Neural cell (in vitro differentiated cells): ENCODE measurements around the gene DCLK3. TPM values are rescaled to one million over a fixed set of nuclear protein-coding genes. Genes with fewer than 3 reads are reported as not detected.

Experiments
- H2AFZ ChIP-seq: fragments of 200-600, 300-800 bp; sonication (generic), shearing (Covaris generic); 2 replicates; pipeline ENCODE4 v1.6.0; 2014; ENCODE audit warnings: low read depth, mild to moderate bottlenecking, antibody characterized with exemption, low read length, moderate library complexity
- H3F3A ChIP-seq: fragments of 200-600 bp; shearing (Covaris generic); 2 replicates; pipeline ENCODE4 v1.6.1; 2016; ENCODE audit warnings: mild to moderate bottlenecking, moderate library complexity, mixed read lengths, antibody characterized with exemption, low read length; ENCODE audit not compliant: insufficient read depth, poor library complexity, severe bottlenecking
- H3K27ac ChIP-seq: fragments of 200-600, 300-800 bp; sonication (generic), shearing (Covaris generic); 2 replicates; pipeline ENCODE4 v1.5.1; 2014; ENCODE audit warnings: mild to moderate bottlenecking, low read length, moderate library complexity
- H3K27me3 ChIP-seq: fragments of 300-800, 200-600 bp; sonication (generic), shearing (Covaris generic); 2 replicates; pipeline ENCODE4 v1.6.0; 2014; ENCODE audit warnings: mild to moderate bottlenecking, low read depth, low read length, moderate library complexity; ENCODE audit not compliant: insufficient read depth
- H3K36me3 ChIP-seq: fragments of 300-800, 200-600 bp; sonication (generic), shearing (Covaris generic); 2 replicates; pipeline ENCODE4 v1.5.1; 2014; ENCODE audit warnings: mild to moderate bottlenecking, antibody characterized with exemption, low read length, moderate library complexity; ENCODE audit not compliant: insufficient read depth
- H3K4me2 ChIP-seq: fragments of 300-800, 200-600 bp; sonication (generic), shearing (Covaris generic); 2 replicates; pipeline ENCODE4 v1.6.0; 2014; ENCODE audit warnings: mild to moderate bottlenecking, low read length
- H3K4me3 ChIP-seq: fragments of 300-800, 200-600 bp; sonication (generic), shearing (Covaris generic); 2 replicates; pipeline ENCODE4 v1.5.1; 2014; ENCODE audit warnings: mild to moderate bottlenecking, low read length, moderate library complexity
- H3K79me2 ChIP-seq: fragments of 200-600 bp; shearing (Covaris generic); replicated peaks from 2 replicates; pipeline ENCODE4 v1.6.0; 2014; ENCODE audit warnings: mild to moderate bottlenecking, low read length, moderate library complexity; ENCODE audit not compliant: insufficient read depth
- H3K9ac ChIP-seq: fragments of 300-800, 200-600 bp; sonication (generic), shearing (Covaris generic); 2 replicates; pipeline ENCODE4 v1.6.1; 2016; ENCODE audit warnings: mild to moderate bottlenecking, low read length, mixed read lengths
- H3K9me2 ChIP-seq: fragments of 200-600 bp; shearing (Covaris generic); 2 replicates; pipeline ENCODE4 v1.6.1; 2016; ENCODE audit warnings: mild to moderate bottlenecking, low read length, mixed read lengths; ENCODE audit not compliant: insufficient read depth
- H3K9me3 ChIP-seq: fragments of 200-600, 300-800 bp; sonication (generic), shearing (Covaris generic); 2 replicates; pipeline ENCODE4 v1.6.1; 2016; ENCODE audit warnings: mild to moderate bottlenecking, mixed run types, low read length, moderate library complexity, mixed read lengths
- H4K20me1 ChIP-seq: fragments of 200-600 bp; shearing (Covaris generic); 2 replicates; pipeline ENCODE4 v1.6.1; 2016; ENCODE audit warnings: mild to moderate bottlenecking, mixed run types; ENCODE audit not compliant: insufficient read depth
- CTCF ChIP-seq: fragments of 450-650 bp; IDR thresholded peaks from 2 replicates; pipeline ENCODE4 v1.5.1; 2014; ENCODE audit warnings: antibody characterized with exemption, mild to moderate bottlenecking, moderate library complexity; ENCODE audit not compliant: poor library complexity, severe bottlenecking
- EP300 ChIP-seq: fragments of 450-650 bp; conservative IDR thresholded peaks from 2 replicates; pipeline ENCODE4 v1.6.1; 2014; ENCODE audit warnings: antibody characterized with exemption, mild to moderate bottlenecking, moderate library complexity; ENCODE audit not compliant: poor library complexity, severe bottlenecking
- EZH2 ChIP-seq: fragments of 200-600, 300-800 bp; shearing (Covaris generic), sonication (generic); IDR thresholded peaks from 2 replicates; pipeline ENCODE4 v1.6.1; 2014; ENCODE audit warnings: antibody characterized with exemption, low read length, borderline replicate concordance, mild to moderate bottlenecking; ENCODE audit not compliant: insufficient read depth, poor library complexity, severe bottlenecking
- MXI1 ChIP-seq: fragments of 450-650 bp; conservative IDR thresholded peaks from 2 replicates; pipeline ENCODE4 v1.6.1; 2014; ENCODE audit warnings: antibody characterized with exemption, mild to moderate bottlenecking; ENCODE audit not compliant: poor library complexity, severe bottlenecking
- POLR2AphosphoS5 ChIP-seq: IDR thresholded peaks from 2 replicates; pipeline ENCODE4 v1.6.1; 2012
- RAD21 ChIP-seq: fragments of 450-650 bp; conservative IDR thresholded peaks from 2 replicates; pipeline ENCODE4 v1.6.1; 2014; ENCODE audit warnings: antibody characterized with exemption, mild to moderate bottlenecking, moderate library complexity
- SMC3 ChIP-seq: fragments of 450-650 bp; conservative IDR thresholded peaks from 2 replicates; pipeline ENCODE4 v1.6.1; 2014; ENCODE audit warnings: antibody characterized with exemption, mild to moderate bottlenecking, moderate library complexity; ENCODE audit not compliant: poor library complexity
- TAF1 ChIP-seq: IDR thresholded peaks from 2 replicates; pipeline ENCODE4 v1.6.1; 2012; ENCODE audit warnings: low read depth
- polyA plus RNA-seq: library from polyadenylated mRNA; depleted of rRNA; stranded (reverse); fragments of >200 nt; gene quantifications from 2 replicates; pipeline ENCODE4 v1.2.3, GENCODE V29; 2014
- TF ChIP-seq, protein P1 (sequence below): IDR thresholded peaks from 2 replicates; pipeline ENCODE4 v1.6.1; 2012; ENCODE audit warnings: borderline replicate concordance

DCLK3 gene
- polyA plus RNA-seq, 1 donor from 2014 or later: 1.5 TPM

DNA sequence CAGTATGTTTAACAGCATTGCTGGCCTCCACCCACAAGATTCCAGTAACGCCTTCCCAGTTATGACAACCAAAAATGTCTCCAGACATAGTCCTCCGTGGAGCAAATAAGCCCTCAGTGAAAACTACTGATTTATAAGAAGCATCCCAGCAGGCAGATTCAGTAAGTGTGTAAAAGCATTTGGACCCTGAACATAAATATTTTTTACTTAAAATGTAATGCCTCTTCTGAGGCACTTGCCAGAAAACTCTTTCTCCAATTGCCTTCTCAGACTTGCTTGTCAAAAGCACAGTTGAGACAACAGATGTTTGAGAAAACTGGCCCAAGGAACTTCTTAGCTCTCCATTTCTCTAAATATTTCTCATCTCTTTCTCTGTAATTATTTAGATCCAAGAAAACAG lies 31.8 kb upstream of the DCLK3 start:
- Histone ChIP-seq H3K9me3 (no peaks in the 10 kb centered on the region), H3F3A (no peaks in the 10 kb centered on the region)
- TF ChIP-seq RAD21: no peak
- TF ChIP-seq, protein P1, sequence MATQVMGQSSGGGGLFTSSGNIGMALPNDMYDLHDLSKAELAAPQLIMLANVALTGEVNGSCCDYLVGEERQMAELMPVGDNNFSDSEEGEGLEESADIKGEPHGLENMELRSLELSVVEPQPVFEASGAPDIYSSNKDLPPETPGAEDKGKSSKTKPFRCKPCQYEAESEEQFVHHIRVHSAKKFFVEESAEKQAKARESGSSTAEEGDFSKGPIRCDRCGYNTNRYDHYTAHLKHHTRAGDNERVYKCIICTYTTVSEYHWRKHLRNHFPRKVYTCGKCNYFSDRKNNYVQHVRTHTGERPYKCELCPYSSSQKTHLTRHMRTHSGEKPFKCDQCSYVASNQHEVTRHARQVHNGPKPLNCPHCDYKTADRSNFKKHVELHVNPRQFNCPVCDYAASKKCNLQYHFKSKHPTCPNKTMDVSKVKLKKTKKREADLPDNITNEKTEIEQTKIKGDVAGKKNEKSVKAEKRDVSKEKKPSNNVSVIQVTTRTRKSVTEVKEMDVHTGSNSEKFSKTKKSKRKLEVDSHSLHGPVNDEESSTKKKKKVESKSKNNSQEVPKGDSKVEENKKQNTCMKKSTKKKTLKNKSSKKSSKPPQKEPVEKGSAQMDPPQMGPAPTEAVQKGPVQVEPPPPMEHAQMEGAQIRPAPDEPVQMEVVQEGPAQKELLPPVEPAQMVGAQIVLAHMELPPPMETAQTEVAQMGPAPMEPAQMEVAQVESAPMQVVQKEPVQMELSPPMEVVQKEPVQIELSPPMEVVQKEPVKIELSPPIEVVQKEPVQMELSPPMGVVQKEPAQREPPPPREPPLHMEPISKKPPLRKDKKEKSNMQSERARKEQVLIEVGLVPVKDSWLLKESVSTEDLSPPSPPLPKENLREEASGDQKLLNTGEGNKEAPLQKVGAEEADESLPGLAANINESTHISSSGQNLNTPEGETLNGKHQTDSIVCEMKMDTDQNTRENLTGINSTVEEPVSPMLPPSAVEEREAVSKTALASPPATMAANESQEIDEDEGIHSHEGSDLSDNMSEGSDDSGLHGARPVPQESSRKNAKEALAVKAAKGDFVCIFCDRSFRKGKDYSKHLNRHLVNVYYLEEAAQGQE: no peak
- no peak for TF ChIP-seq POLR2AphosphoS5
- TF ChIP-seq SMC3: no peak
- no peak for TF ChIP-seq EP300
- no peak for TF ChIP-seq EZH2
- TF ChIP-seq TAF1: no peak

GRCh38 chr3:36795622-36796021 lies 31.3 kb upstream of the DCLK3 start:
- no peak overlapping the region for H3K27ac ChIP-seq
- H3K4me2 ChIP-seq: no peak overlapping the region
- no peaks in the 10 kb centered on the region for H3K27me3 ChIP-seq
- no peaks in the 10 kb centered on the region for H3K36me3 ChIP-seq
- TF ChIP-seq EP300: no peak
- TF ChIP-seq RAD21: no peak
- TF ChIP-seq POLR2AphosphoS5: no peak
- no peak for TF ChIP-seq TAF1
- no peaks in the 10 kb centered on the region for H3K79me2 ChIP-seq
- no peaks in the 10 kb centered on the region for H3K9me2 ChIP-seq
- H3K9ac ChIP-seq: no peak overlapping the region
- H4K20me1 ChIP-seq: no peaks in the 10 kb centered on the region
- no peak overlapping the region for H3K4me3 ChIP-seq
- H2AFZ ChIP-seq: no peak overlapping the region
- H3K9me3 ChIP-seq: no peaks in the 10 kb centered on the region
- no peaks in the 10 kb centered on the region for H3F3A ChIP-seq

More for the DNA sequence above, 31.8 kb upstream of the DCLK3 start:
- Histone ChIP-seq H3K27ac (no peak overlapping the region), H2AFZ (no peak overlapping the region), H3K9me2 (no peaks in the 10 kb centered on the region), H3K36me3 (no peaks in the 10 kb centered on the region), H4K20me1 (no peaks in the 10 kb centered on the region), H3K27me3 (no peaks in the 10 kb centered on the region), H3K9ac (no peak overlapping the region), H3K4me3 (no peak overlapping the region), H3K4me2 (no peak overlapping the region), H3K79me2 (no peaks in the 10 kb centered on the region)

DNA sequence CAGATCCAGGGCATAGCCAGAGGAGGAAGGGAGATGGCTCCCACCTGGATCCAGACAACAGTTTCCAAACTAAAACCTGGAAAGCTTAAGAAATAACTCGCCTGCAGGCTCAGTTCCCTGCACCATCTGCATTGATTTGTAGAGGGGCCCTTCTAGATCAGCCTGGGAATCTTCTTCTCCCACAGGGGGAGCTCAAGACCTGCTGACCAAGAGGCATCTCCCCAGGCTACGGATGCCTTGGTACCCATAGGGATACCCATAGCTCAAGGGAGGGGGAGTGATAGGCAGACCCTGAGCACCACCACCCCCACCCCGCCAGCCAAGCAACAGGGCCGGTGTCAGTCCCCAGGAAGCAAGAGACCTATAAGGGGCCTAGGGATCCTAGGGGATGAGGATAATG lies 28.0 kb upstream of the DCLK3 start:
- Histone ChIP-seq H3K9ac (no peak overlapping the region), H3K27me3 (no peaks in the 10 kb centered on the region), H4K20me1 (no peaks in the 10 kb centered on the region), H3K4me2 (no peak overlapping the region), H3K4me3 (no peak overlapping the region), H3K36me3 (no peaks in the 10 kb centered on the region), H3K79me2 (no peaks in the 10 kb centered on the region), H3K9me2 (no peaks in the 10 kb centered on the region), H3K27ac (no peak overlapping the region), H2AFZ (no peak overlapping the region), H3K9me3 (no peaks in the 10 kb centered on the region), H3F3A (no peaks in the 10 kb centered on the region)
- TF ChIP-seq MXI1: no peak
- no peak for TF ChIP-seq TAF1
- TF ChIP-seq EP300: no peak
- TF ChIP-seq CTCF: no peak
- no peak for TF ChIP-seq POLR2AphosphoS5
- TF ChIP-seq SMC3: no peak
- TF ChIP-seq RAD21: no peak
- TF ChIP-seq, protein P1: no peak
- no peak for TF ChIP-seq EZH2
